GM12872 (cell line): ENCODE data around the gene EYA2.

Experiments
- TF ChIP-seq, protein P1 (sequence below): IDR thresholded peaks from 3 replicates; pipeline ENCODE4 v1.5.1; 2011; ENCODE audit warnings: low read depth, mild to moderate bottlenecking, low read length, moderate library complexity; ENCODE audit not compliant: insufficient read depth

The EYA2 gene

DNA sequence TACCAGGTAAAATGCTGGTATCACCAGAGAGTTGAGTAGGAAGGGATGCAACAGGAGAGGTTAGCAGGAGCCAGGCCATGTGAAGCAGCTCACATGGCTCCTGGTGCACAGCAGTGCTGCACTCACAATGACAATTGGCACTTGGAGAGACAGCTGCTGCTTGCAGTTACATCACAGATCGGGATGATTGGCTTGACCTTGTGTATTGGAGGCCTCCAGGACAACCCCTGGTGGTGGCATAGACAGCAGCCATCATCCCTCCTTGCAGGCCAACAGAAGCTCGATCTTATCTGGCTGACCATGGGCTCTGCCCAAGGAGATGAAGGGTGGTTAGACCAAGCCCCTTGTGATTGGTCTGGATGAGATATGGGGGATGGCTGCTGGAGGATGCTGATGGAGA is 73.0 kb downstream of the EYA2 start:
- TF ChIP-seq, protein P1, sequence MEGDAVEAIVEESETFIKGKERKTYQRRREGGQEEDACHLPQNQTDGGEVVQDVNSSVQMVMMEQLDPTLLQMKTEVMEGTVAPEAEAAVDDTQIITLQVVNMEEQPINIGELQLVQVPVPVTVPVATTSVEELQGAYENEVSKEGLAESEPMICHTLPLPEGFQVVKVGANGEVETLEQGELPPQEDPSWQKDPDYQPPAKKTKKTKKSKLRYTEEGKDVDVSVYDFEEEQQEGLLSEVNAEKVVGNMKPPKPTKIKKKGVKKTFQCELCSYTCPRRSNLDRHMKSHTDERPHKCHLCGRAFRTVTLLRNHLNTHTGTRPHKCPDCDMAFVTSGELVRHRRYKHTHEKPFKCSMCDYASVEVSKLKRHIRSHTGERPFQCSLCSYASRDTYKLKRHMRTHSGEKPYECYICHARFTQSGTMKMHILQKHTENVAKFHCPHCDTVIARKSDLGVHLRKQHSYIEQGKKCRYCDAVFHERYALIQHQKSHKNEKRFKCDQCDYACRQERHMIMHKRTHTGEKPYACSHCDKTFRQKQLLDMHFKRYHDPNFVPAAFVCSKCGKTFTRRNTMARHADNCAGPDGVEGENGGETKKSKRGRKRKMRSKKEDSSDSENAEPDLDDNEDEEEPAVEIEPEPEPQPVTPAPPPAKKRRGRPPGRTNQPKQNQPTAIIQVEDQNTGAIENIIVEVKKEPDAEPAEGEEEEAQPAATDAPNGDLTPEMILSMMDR, result no peak

DNA sequence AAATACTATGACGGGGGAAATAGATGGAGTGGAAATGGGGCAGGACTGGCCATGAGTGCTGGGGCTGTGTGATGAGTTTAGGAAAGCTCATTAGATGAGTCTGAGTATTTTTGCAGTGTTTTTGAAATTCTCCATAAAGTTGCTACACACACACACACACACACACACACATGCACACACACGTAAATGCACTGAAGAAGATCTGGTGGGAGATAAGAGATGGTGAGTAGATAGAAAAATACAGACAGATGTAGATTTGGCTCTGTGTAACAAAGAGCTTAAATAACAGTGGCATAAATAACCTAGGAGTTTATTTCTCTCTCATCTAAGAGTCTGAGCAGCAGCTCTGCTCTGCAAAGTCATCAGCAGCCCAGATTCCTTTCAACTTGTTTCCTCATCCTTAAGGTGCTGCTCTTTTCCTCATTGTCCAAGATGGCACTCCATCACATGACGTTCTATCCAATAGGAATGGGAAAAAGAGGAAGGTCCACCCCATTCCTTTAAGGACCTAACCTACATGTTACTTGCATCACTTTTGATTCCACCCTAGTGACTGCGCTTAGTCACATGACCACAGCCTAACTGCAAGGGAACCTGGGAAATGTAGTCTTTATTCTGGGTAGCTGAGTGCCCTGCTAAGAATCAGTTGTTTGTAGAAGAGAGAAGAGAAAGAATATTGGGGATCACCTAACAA is 76.4 kb downstream of the EYA2 start:
- TF ChIP-seq, protein P1, result no peak

DNA sequence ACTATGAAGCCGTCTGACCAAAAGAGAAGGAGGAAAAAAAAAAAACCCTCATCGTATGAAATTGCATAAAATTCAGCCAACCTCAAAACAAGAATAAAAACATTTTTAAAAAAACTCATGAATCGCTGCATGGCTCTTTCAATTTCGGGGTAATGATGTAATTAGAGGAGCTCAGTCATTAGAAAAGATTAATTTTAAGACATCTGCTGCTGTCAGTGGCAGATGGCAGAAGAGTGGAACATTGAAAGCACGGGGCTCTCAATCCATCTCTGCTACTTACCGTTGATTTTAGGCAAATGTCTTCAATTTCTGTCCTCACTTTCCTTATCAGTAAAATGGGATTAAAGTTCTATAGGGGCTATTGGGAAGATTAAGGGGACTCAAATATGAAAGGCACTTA is 79.1 kb downstream of the EYA2 start:
- TF ChIP-seq, protein P1, result no peak

DNA sequence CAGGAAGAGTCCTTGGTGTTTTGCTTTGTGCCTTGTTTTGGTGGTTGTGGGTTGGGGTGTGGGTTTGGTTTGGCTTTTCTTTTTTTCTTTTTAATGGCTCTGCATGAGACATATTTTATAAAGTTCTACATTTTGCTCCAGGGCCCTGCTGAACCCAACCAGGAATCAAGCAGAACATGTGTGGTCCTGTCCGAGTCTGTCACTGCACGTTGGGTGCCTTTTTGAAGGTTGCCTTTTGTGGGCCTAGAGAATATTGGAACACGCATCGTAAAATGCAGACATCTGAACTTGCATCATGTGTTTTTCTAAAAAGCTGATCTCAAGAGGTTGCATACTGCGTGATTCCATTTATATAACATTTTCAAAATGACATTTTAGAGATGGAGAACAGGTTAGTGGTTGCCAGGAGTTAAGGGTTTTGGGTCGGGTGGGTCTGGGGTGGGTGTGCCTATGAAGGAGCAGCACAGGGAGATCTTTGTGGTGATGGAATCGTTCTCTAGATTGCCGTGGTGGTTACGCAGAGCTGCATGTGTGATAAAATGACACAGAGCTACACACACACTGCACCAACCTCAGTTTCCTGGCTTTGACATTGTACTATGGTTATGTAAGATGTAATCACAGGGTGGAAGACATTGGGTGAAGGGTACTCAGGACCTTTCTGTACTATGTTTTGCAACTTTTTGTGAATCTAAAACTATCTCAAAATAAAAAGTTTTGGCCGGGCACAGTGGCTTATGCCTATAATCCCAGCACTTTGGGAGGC is 80.2 kb downstream of the EYA2 start:
- TF ChIP-seq, protein P1, result no peak

DNA sequence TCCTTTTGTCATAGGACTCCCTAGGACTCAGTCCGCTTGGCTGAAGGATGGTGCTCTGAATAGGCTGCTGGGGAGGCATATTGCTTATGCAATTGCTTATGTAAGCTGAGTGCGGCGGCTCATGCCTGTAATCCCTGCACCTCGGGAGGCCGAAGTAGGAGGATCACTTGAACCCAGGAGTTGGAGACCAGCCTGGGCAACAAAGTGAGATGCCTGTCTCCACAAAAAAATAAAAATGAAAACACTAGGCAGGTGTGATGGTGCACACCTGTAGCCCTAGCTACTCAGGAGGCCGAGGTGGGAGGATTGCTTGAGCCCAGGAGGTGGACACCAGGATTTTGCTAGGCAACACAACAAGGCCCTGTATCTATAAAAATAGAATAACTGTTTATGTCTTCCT is 81.3 kb downstream of the EYA2 start:
- TF ChIP-seq, protein P1, result no peak

DNA sequence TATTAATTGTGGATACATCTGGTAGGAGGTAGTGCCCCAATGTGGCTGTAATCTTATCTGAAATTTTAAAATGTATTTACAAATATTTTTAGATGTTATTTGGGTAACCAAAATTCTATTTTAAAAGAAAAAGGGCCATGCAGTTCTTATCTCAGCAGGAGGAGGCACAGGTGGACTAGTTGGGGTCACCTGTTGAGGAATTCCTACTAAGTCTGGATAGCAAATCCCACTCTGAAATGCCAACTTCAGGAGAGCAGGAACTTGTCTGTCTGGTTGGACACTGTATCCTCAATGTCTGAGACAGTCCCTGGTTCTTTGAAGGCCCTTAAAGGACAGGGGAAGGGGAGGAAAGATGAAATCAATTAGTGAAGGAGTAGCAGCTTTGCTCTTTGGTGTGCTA is 82.6 kb downstream of the EYA2 start:
- TF ChIP-seq, protein P1, result no peak

DNA sequence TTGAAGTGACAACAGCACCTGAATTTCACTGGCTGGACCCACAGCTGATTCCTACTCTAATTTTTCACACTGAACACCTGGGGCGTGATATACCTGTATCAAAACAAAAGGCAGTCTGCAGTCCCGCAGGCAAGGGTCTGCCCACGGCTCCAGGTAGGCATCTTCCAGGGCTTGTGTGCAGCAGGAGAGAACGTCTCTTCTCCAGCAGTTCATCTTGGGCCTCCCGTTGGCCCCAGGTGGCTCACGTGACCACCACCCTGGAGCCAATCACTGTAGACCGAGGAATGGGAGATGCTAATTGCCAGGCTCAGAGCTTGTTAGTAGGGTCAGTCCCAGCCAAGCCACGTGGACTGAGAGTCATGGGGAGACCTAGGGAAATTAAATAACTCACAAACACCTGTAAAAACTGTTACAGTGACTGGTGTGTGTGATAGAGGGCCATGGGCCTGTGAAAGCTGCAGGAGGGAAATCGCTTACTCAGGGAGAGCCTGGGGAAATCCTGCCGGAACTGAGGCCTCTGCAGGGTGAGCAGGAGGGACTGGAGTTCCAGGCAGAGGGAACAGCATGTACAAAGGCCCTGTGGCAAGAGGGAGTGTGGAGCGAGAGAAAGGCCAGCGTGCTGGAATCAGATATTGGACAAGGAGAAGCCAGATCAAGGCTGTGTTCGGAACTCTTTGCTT is 83.4 kb downstream of the EYA2 start:
- TF ChIP-seq, protein P1, result no peak
